Measurements from ENCODE around the gene RNF223. TPM values are rescaled to one million over a fixed set of nuclear protein-coding genes. Genes with fewer than 3 reads are reported as not detected.
A peak's percentile ranks its signal among the peaks of the same experiment; 100 is the strongest.

Gene RNF223
- total RNA-seq, 1 donor from 2014 or later, result not detected

DNA sequence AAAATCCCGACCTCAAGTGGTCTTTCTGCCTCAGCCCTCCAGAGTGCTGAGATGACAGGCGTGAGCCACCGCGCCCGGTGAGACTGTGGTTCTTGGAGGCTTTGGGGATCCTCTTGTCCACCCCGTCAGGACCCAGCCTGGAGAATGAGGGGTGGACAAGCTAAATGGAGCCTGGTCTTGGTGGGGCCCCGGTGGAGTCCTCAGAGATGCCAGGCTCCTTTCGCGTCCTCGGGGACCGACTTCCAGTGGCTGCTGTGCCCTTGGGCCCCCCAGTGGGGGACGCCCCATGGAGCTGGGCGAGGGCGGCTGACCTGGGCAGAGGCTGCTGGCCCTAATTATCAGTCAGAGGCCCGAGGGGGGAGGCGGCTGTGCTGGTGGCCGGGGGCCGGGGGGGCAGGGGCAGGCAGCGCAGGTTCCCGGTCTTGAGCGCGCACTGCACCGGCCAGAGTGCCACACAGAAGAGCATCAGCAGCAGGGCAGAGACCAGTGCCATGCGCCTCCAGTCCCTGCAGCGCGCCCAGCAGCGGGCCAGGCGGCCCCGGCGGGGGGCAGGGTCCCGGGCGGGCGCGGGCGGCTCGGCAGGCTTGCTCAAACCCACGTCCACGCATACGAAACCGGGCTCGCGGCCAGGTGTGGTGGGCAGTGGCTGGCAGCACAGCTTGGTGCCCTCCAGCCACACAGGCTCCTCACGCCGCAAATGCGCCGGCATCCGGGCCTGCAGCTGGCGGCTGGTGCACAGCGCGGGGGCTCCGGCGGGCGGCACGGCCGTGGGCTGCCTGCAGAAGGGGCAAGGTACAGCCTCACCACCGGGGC is 2.4 kb downstream of the RNF223 start:
- peak overlapping the region; percentile 41 for H3K4me3 Mint-ChIP-seq
- H3K9me3 Mint-ChIP-seq, result no peaks in the 10 kb centered on the region
- H3K36me3 Mint-ChIP-seq, result no peaks in the 10 kb centered on the region
- H3K36me3 ChIP-seq, result no peaks in the 10 kb centered on the region
- no peak overlapping the region for H3K4me3 ChIP-seq
- H4K20me1 ChIP-seq (ENCODE audit: low read depth), result peaks cover 13% of the 10 kb centered on the region
- peaks cover 11% of the 10 kb centered on the region for H3F3A ChIP-seq (ENCODE audit: low read depth)
- H3K27ac Mint-ChIP-seq, result no peak overlapping the region
- TF ChIP-seq, protein P1, sequence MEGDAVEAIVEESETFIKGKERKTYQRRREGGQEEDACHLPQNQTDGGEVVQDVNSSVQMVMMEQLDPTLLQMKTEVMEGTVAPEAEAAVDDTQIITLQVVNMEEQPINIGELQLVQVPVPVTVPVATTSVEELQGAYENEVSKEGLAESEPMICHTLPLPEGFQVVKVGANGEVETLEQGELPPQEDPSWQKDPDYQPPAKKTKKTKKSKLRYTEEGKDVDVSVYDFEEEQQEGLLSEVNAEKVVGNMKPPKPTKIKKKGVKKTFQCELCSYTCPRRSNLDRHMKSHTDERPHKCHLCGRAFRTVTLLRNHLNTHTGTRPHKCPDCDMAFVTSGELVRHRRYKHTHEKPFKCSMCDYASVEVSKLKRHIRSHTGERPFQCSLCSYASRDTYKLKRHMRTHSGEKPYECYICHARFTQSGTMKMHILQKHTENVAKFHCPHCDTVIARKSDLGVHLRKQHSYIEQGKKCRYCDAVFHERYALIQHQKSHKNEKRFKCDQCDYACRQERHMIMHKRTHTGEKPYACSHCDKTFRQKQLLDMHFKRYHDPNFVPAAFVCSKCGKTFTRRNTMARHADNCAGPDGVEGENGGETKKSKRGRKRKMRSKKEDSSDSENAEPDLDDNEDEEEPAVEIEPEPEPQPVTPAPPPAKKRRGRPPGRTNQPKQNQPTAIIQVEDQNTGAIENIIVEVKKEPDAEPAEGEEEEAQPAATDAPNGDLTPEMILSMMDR (IDR thresholded peaks at IDR 0.05), result no peak
- no peak for TF ChIP-seq EZH2phosphoT487 (IDR thresholded peaks at IDR 0.05)
- no peak for TF ChIP-seq EZH2 (IDR thresholded peaks at IDR 0.05)
- no peaks in the 10 kb centered on the region for H3K9me3 ChIP-seq (ENCODE audit: low read depth)
- H3K27me3 ChIP-seq, result peaks cover 62% of the 10 kb centered on the region
- no peak overlapping the region for H3K27ac ChIP-seq
- H3K27me3 Mint-ChIP-seq (ENCODE audit: insufficient read depth, low read depth), result peaks cover 9% of the 10 kb centered on the region
- no peak overlapping the region for H3K4me2 ChIP-seq
- no peak overlapping the region for H2AFZ ChIP-seq (replicated peaks)
- peaks cover 13% of the 10 kb centered on the region for H3K4me1 Mint-ChIP-seq
- H3K4me1 ChIP-seq, result no peaks in the 10 kb centered on the region
- no peaks in the 10 kb centered on the region for H3K79me2 ChIP-seq (ENCODE audit: low read depth)
- no peak for DNase-seq (ENCODE audit: low spot score)
- no peak overlapping the region for H3K9ac ChIP-seq

DNA sequence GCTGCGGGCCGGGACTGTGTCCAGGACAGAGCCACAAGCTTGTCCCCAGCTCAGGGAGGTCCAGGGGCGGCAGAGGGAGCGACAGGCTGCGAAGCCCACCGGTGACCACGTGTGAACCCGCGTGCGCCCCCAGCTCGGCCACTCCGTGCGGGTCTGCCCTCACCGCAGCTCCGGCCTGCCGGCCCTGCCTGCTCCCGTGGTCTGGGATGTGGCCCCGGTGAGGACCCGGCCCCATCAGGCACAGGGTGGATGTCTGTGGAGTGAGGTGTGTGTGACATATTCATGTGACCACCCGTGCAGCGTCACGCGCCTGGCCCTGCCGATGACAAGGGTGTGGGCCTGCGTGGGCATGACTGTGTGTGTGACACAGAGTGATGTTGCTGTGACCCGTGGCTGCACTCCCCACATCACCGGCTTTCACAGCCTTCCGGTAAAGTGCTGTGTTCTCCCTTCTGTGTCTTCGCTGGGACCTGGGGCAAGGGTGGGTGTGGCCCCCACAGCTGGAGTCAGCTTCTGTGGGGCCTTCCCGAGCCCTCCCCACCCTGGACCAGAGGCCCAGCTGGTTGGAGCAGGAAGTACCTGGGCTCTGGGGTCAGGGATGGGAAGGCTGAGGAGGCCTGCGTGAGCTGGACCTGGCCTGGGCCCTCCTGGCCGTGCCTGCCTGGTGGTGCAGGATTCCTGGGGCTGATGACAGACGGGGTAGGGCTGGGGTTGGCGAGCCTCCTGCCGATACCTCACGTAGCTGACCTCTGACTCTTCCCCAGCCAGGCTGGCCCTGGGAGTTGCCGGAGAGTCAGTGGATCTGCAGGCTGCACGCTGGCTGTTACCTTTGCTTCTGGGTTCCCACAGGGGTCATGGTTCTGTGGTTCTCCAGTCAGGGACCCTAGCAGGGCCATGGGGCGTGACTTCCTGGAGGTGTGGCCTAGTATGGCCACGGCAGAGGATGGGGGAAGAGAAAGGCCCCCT is 4.1 kb downstream of the RNF223 start:
- Histone ChIP-seq H3K9me3 (ENCODE audit: low read depth) (no peaks in the 10 kb centered on the region), H3K79me2 (ENCODE audit: low read depth) (no peaks in the 10 kb centered on the region), H2AFZ (replicated peaks) (peak overlapping the region; percentile 52), H3F3A (ENCODE audit: low read depth) (peaks cover 24% of the 10 kb centered on the region), H3K27me3 (peaks cover 67% of the 10 kb centered on the region), H3K4me2 (peak overlapping the region; percentile 77), H3K4me3 (peak overlapping the region; percentile 54), H3K4me1 (no peaks in the 10 kb centered on the region), H3K36me3 (no peaks in the 10 kb centered on the region), H3K9ac (no peak overlapping the region), H4K20me1 (ENCODE audit: low read depth) (peaks cover 15% of the 10 kb centered on the region), H3K27ac (no peak overlapping the region)
- peak; percentile 39 for DNase-seq (ENCODE audit: low spot score)
- TF ChIP-seq, protein P1 (IDR thresholded peaks at IDR 0.05), result no peak
- TF ChIP-seq EZH2 (IDR thresholded peaks at IDR 0.05), result no peak
- TF ChIP-seq EZH2phosphoT487 (IDR thresholded peaks at IDR 0.05), result no peak
- H3K9me3 Mint-ChIP-seq, result no peaks in the 10 kb centered on the region
- H3K4me3 Mint-ChIP-seq, result peak overlapping the region; percentile 79
- no peak overlapping the region for H3K27ac Mint-ChIP-seq
- no peaks in the 10 kb centered on the region for H3K36me3 Mint-ChIP-seq
- peaks cover 12% of the 10 kb centered on the region for H3K27me3 Mint-ChIP-seq (ENCODE audit: insufficient read depth, low read depth)
- H3K4me1 Mint-ChIP-seq, result peaks cover 18% of the 10 kb centered on the region

DNA sequence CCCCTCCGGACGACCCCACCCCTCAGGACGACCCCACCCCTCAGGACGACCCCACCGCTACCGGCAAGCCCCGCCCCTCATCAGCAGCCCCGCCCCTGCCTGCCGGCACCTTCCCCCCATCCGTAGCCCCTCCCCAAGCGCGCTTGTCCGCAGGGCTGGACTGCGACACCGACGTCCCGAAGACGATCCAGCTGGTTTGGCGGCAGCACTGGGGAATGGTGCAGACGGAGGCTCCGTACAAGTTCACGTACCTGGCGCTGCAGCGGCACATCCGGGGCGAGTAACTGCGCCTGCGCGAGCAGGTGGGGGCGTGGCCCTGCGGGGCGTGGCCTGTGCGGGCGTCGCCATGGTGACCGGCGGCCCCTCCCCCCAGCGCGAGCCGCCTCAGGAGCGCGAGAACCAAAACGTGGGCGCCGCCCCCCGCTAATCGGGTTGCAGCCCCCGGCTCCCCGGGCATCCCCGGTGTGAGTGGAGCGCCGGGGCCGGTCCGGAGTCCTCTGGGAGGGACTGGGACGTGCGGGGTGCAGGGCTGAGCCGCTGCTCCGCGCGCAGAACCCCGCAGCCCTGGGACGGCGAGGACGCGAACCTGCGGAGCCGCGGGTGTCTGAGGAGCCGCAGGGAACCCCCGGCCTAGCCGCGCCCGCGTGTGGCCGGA is 4.9 kb downstream of the RNF223 start:
- Mint-ChIP-seq H3K36me3 (no peaks in the 10 kb centered on the region), H3K27ac (no peak overlapping the region), H3K4me1 (peaks cover 15% of the 10 kb centered on the region), H3K27me3 (ENCODE audit: insufficient read depth, low read depth) (peaks cover 6% of the 10 kb centered on the region), H3K9me3 (no peaks in the 10 kb centered on the region), H3K4me3 (peak overlapping the region; percentile 79)
- TF ChIP-seq, protein P1 (IDR thresholded peaks at IDR 0.05), result no peak
- no peak for TF ChIP-seq EZH2 (IDR thresholded peaks at IDR 0.05)
- no peak for TF ChIP-seq EZH2phosphoT487 (IDR thresholded peaks at IDR 0.05)
- H3K4me2 ChIP-seq, result peak overlapping the region; percentile 77
- H3K9me3 ChIP-seq (ENCODE audit: low read depth), result no peaks in the 10 kb centered on the region
- no peak overlapping the region for H3K27ac ChIP-seq
- peaks cover 67% of the 10 kb centered on the region for H3K27me3 ChIP-seq
- H3F3A ChIP-seq (ENCODE audit: low read depth), result peaks cover 24% of the 10 kb centered on the region
- no peaks in the 10 kb centered on the region for H3K36me3 ChIP-seq
- DNase-seq (ENCODE audit: low spot score), result peak; percentile 91
- H3K9ac ChIP-seq, result no peak overlapping the region
- no peaks in the 10 kb centered on the region for H3K4me1 ChIP-seq
- peak overlapping the region; percentile 52 for H2AFZ ChIP-seq (replicated peaks)
- H3K4me3 ChIP-seq, result peak overlapping the region; percentile 54
- H3K79me2 ChIP-seq (ENCODE audit: low read depth), result no peaks in the 10 kb centered on the region
- peaks cover 15% of the 10 kb centered on the region for H4K20me1 ChIP-seq (ENCODE audit: low read depth)

Data from neural progenitor cell (in vitro differentiated cells).